HepG2 (cell line): ENCODE measurements around the gene ATPAF2. TPM values are rescaled to one million over a fixed set of nuclear protein-coding genes. Genes with fewer than 3 reads are reported as not detected.

Experiments used
- ZNF101 ChIP-seq: sonication (generic); formaldehyde crosslinking; IDR thresholded peaks from 2 replicates; pipeline ENCODE4 v1.4.0; 2020; ENCODE audit warnings: mild to moderate bottlenecking, low read depth, missing genetic modification reagents, borderline replicate concordance
- ZNF382 ChIP-seq: sonication (generic); formaldehyde crosslinking; IDR thresholded peaks from 2 replicates; pipeline ENCODE4 v1.5.0; 2020; ENCODE audit warnings: missing genetic modification reagents, mild to moderate bottlenecking, borderline replicate concordance
- polyA plus RNA-seq, 8 experiments: library from polyadenylated mRNA; depleted of rRNA in 3 of 8; stranded (reverse) in 7 of 8; unstranded in 1 of 8; fragments of >200 nt; fragmentation: Illumina TruSeq in 4 of 8; extraction: Trizol in 4 of 8; gene quantifications; 2 replicates each; pipeline versions ENCODE4 v1.2.1 to v1.2.3, GENCODE V29; 2011 to 2016; ENCODE audit warnings: low read depth in 4 of 8, missing spikeins in 1 of 8, mixed read lengths in 1 of 8; ENCODE audit not compliant: insufficient read depth in 1 of 8
- total RNA-seq, 5 experiments: library from RNA; depleted of rRNA; stranded (reverse); fragments of >200 nt; fragmentation: Illumina TruSeq; extraction: Trizol; gene quantifications; 2 replicates each; pipeline ENCODE4 v1.2.3, GENCODE V29; 2016; ENCODE audit warnings: low read depth in 1 of 5
- TF ChIP-seq, protein P1 (sequence below): sonication (generic); formaldehyde crosslinking; conservative IDR thresholded peaks from 2 replicates; pipeline ENCODE4 v1.4.0; 2020; ENCODE audit warnings: missing genetic modification reagents
- TF ChIP-seq, protein P2 (sequence below): sonication (generic); formaldehyde crosslinking; IDR thresholded peaks from 2 replicates; pipeline ENCODE4 v1.5.1; 2020; ENCODE audit warnings: mild to moderate bottlenecking, missing genetic modification reagents, moderate library complexity
- TF ChIP-seq, protein P3 (sequence below): sonication (generic); formaldehyde crosslinking; IDR thresholded peaks from 2 replicates; pipeline ENCODE4 v1.5.0; 2020; ENCODE audit warnings: missing genetic modification reagents, mild to moderate bottlenecking, borderline replicate concordance

Gene ATPAF2
- total and polyA plus RNA-seq, 2 of the 13 experiments (the other 11 are each of a cell fraction or from before 2014, with no cell fraction given): 15.0 to 16.5 TPM

DNA sequence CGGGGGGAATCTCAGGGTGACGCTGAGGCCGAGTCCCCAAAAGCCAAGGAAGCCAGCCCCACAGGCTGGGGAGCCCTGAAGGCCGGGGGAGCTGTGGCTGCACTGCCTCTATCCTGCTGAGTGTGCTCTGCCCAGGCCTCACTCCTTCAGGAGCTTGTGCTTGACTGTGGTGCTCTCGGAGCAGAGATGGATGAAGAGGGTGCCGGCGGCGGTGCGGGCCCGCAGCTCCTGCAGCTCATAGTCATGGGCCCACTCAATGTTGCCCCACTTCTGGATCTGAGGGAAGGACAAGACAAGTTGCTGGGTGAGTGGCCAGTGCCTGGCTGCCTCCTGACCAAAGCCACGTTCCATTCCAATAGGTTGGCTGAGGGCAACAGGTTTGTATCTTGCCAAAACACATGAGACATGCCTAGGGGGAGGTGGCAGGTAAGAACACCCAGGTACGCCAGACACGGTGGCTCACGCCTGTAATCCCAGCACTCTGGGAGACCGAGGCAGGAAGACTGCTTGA, 20.5 kb downstream of the ATPAF2 start (continued):
- TF ChIP-seq, protein P1, sequence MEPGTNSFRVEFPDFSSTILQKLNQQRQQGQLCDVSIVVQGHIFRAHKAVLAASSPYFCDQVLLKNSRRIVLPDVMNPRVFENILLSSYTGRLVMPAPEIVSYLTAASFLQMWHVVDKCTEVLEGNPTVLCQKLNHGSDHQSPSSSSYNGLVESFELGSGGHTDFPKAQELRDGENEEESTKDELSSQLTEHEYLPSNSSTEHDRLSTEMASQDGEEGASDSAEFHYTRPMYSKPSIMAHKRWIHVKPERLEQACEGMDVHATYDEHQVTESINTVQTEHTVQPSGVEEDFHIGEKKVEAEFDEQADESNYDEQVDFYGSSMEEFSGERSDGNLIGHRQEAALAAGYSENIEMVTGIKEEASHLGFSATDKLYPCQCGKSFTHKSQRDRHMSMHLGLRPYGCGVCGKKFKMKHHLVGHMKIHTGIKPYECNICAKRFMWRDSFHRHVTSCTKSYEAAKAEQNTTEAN (CRISPR knock-in tag): 0 out of 2 replicates have a peak, but pooled peaks have one; percentile 9
- TF ChIP-seq, protein P2, sequence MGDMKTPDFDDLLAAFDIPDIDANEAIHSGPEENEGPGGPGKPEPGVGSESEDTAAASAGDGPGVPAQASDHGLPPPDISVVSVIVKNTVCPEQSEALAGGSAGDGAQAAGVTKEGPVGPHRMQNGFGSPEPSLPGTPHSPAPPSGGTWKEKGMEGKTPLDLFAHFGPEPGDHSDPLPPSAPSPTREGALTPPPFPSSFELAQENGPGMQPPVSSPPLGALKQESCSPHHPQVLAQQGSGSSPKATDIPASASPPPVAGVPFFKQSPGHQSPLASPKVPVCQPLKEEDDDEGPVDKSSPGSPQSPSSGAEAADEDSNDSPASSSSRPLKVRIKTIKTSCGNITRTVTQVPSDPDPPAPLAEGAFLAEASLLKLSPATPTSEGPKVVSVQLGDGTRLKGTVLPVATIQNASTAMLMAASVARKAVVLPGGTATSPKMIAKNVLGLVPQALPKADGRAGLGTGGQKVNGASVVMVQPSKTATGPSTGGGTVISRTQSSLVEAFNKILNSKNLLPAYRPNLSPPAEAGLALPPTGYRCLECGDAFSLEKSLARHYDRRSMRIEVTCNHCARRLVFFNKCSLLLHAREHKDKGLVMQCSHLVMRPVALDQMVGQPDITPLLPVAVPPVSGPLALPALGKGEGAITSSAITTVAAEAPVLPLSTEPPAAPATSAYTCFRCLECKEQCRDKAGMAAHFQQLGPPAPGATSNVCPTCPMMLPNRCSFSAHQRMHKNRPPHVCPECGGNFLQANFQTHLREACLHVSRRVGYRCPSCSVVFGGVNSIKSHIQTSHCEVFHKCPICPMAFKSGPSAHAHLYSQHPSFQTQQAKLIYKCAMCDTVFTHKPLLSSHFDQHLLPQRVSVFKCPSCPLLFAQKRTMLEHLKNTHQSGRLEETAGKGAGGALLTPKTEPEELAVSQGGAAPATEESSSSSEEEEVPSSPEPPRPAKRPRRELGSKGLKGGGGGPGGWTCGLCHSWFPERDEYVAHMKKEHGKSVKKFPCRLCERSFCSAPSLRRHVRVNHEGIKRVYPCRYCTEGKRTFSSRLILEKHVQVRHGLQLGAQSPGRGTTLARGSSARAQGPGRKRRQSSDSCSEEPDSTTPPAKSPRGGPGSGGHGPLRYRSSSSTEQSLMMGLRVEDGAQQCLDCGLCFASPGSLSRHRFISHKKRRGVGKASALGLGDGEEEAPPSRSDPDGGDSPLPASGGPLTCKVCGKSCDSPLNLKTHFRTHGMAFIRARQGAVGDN (CRISPR knock-in tag): peak; percentile 53
- TF ChIP-seq ZNF101: no peak
- TF ChIP-seq ZNF382 (CRISPR knock-in tag): no peak
- TF ChIP-seq, protein P3, sequence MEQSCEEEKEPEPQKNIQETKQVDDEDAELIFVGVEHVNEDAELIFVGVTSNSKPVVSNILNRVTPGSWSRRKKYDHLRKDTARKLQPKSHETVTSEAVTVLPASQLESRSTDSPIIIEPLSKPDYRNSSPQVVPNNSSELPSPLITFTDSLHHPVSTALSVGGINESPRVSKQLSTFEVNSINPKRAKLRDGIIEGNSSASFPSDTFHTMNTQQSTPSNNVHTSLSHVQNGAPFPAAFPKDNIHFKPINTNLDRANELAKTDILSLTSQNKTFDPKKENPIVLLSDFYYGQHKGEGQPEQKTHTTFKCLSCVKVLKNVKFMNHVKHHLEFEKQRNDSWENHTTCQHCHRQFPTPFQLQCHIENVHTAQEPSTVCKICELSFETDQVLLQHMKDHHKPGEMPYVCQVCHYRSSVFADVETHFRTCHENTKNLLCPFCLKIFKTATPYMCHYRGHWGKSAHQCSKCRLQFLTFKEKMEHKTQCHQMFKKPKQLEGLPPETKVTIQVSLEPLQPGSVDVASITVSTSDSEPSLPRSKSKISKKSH (CRISPR knock-in tag): 0 out of 2 replicates have a peak, but pooled peaks have one; percentile 34
